WTC11 (cell line): ENCODE results near the gene CCDC50. TPM values are rescaled to one million over a fixed set of nuclear protein-coding genes. Genes with fewer than 3 reads are reported as not detected.

ENCODE experiments used
- ATAC-seq: fragments of 200-7000 bp; cut with Tn5 transposase; 2 replicates; pipeline ENCODE4 v1.10.0; 2021; ENCODE audit warnings: mild to moderate bottlenecking, moderate library complexity
- CTCF ChIA-PET: fragments of 300-600 bp; sonication (Branson Sonifier 250); formaldehyde crosslinking; loops from one replicate; lab custom pipeline; 2021; ENCODE audit warnings: antibody characterized with exemption; lab: Charles Lee
- POLR2A ChIA-PET: fragments of 350-600 bp; sonication (Branson Sonifier 250); formaldehyde crosslinking; loops from one replicate; lab custom pipeline; 2021; ENCODE audit warnings: antibody characterized with exemption; lab: Charles Lee
- DNase-seq: peaks from one replicate; pipeline ENCODE4 v3.0.0; 2021; ENCODE audit warnings: low spot score
- H3K27ac Mint-ChIP-seq: 2 replicates; pipeline ENCODE4 v1.8.0; 2021; ENCODE audit warnings: mixed read lengths
- H3K27me3 Mint-ChIP-seq: 2 replicates; pipeline ENCODE4 v1.8.0; 2021; ENCODE audit warnings: low read depth, mild to moderate bottlenecking, moderate library complexity, mixed read lengths
- H3K36me3 Mint-ChIP-seq: 2 replicates; pipeline ENCODE4 v1.8.0; 2021; ENCODE audit warnings: mixed read lengths
- H3K4me1 Mint-ChIP-seq: 2 replicates; pipeline ENCODE4 v1.8.0; 2022; ENCODE audit warnings: mixed read lengths
- H3K4me3 Mint-ChIP-seq: 2 replicates; pipeline ENCODE4 v1.8.0; 2021; ENCODE audit warnings: mild to moderate bottlenecking, moderate library complexity, mixed read lengths
- H3K9me3 Mint-ChIP-seq: 2 replicates; pipeline ENCODE4 v1.8.0; 2021; ENCODE audit warnings: mixed read lengths
- CREB1 ChIP-seq: sonication (generic); formaldehyde crosslinking; IDR thresholded peaks from 2 replicates; pipeline ENCODE4 v1.8.0; 2023; ENCODE audit warnings: mild to moderate bottlenecking, missing genetic modification reagents
- ELF4 ChIP-seq: sonication (generic); formaldehyde crosslinking; IDR thresholded peaks from 2 replicates; pipeline ENCODE4 v1.8.1; 2022; ENCODE audit warnings: low read depth, mild to moderate bottlenecking, moderate library complexity, missing genetic modification reagents
- GRHL2 ChIP-seq: fragments of 250-450 bp; sonication (Bioruptor Pico); IDR thresholded peaks from 2 replicates; pipeline ENCODE4 v1.8.0; 2022; ENCODE audit warnings: mild to moderate bottlenecking, moderate library complexity; ENCODE audit not compliant: insufficient replicate concordance, severe bottlenecking
- KAT7 ChIP-seq: sonication (generic); formaldehyde crosslinking; IDR thresholded peaks from 2 replicates; pipeline ENCODE4 v1.8.1; 2023; ENCODE audit warnings: missing genetic modification reagents, mild to moderate bottlenecking, borderline replicate concordance
- NFE2L1 ChIP-seq: sonication (generic); formaldehyde crosslinking; IDR thresholded peaks from 2 replicates; pipeline ENCODE4 v1.8.1; 2023; ENCODE audit warnings: missing genetic modification reagents
- NFYB ChIP-seq: sonication (generic); formaldehyde crosslinking; conservative IDR thresholded peaks from 2 replicates; pipeline ENCODE4 v1.8.0; 2022; ENCODE audit warnings: low read depth, missing genetic modification reagents
- NR3C1 ChIP-seq: sonication (generic); formaldehyde crosslinking; conservative IDR thresholded peaks from 2 replicates; pipeline ENCODE4 v1.8.1; 2023; ENCODE audit warnings: low read depth, mild to moderate bottlenecking, missing genetic modification reagents
- OVOL2 ChIP-seq: fragments of 250-450 bp; sonication (Bioruptor Pico); IDR thresholded peaks from 2 replicates; pipeline ENCODE4 v1.9.0; 2021; ENCODE audit warnings: mild to moderate bottlenecking, borderline replicate concordance
- TEAD1 ChIP-seq: sonication (generic); formaldehyde crosslinking; IDR thresholded peaks from 2 replicates; pipeline ENCODE4 v1.8.0; 2022; ENCODE audit warnings: mild to moderate bottlenecking, missing genetic modification reagents
- TP53 ChIP-seq: sonication (generic); formaldehyde crosslinking; IDR thresholded peaks from 2 replicates; pipeline ENCODE4 v1.8.1; 2023; ENCODE audit warnings: mild to moderate bottlenecking, missing genetic modification reagents
- ZNF121 ChIP-seq: sonication (generic); formaldehyde crosslinking; IDR thresholded peaks from 2 replicates; pipeline ENCODE4 v1.8.0; 2023; ENCODE audit warnings: missing genetic modification reagents
- ZNF219 ChIP-seq: sonication (generic); formaldehyde crosslinking; IDR thresholded peaks from 2 replicates; pipeline ENCODE4 v1.8.0; 2023; ENCODE audit warnings: missing genetic modification reagents, mild to moderate bottlenecking, borderline replicate concordance
- ZNF423 ChIP-seq: fragments of 250-450 bp; sonication (Bioruptor Pico); IDR thresholded peaks from 2 replicates; pipeline ENCODE4 v2.1.2; 2022; ENCODE audit warnings: mild to moderate bottlenecking, moderate library complexity
- total RNA-seq: library from RNA; stranded (reverse); gene quantifications from 3 replicates; pipeline ENCODE4 v1.2.3, GENCODE V29; 2021
- TF ChIP-seq, protein P1 (sequence below): sonication (generic); formaldehyde crosslinking; IDR thresholded peaks from 2 replicates; pipeline ENCODE4 v1.8.0; 2022; ENCODE audit warnings: mild to moderate bottlenecking, missing genetic modification reagents
- TF ChIP-seq, protein P2 (sequence below): sonication (generic); formaldehyde crosslinking; IDR thresholded peaks from 2 replicates; pipeline ENCODE4 v1.8.1; 2022; ENCODE audit warnings: mild to moderate bottlenecking, missing genetic modification reagents, moderate library complexity, borderline replicate concordance
- TF ChIP-seq, protein P3 (sequence below): fragments of 250-450 bp; sonication (Bioruptor Pico); IDR thresholded peaks from 2 replicates; pipeline ENCODE4 v1.9.0; 2021; ENCODE audit warnings: mild to moderate bottlenecking
- TF ChIP-seq, protein P4 (sequence below): fragments of 250-450 bp; sonication (Bioruptor Pico); conservative IDR thresholded peaks from 2 replicates; pipeline ENCODE4 v1.9.0; 2021; ENCODE audit warnings: mild to moderate bottlenecking
- TF ChIP-seq, protein P5 (sequence below): sonication (generic); formaldehyde crosslinking; IDR thresholded peaks from 2 replicates; pipeline ENCODE4 v1.8.1; 2023; ENCODE audit warnings: mild to moderate bottlenecking, missing genetic modification reagents, borderline replicate concordance
- TF ChIP-seq, protein P6 (sequence below): sonication (generic); formaldehyde crosslinking; IDR thresholded peaks from 2 replicates; pipeline ENCODE4 v1.8.0; 2022; ENCODE audit warnings: mild to moderate bottlenecking, missing genetic modification reagents
- TF ChIP-seq, protein P7 (sequence below): sonication (generic); formaldehyde crosslinking; IDR thresholded peaks from 2 replicates; pipeline ENCODE4 v1.8.1; 2023; ENCODE audit warnings: mild to moderate bottlenecking, moderate library complexity, missing genetic modification reagents

The CCDC50 gene
- total RNA-seq, 1 experiment from 2014 or later: 33.1 TPM

DNA sequence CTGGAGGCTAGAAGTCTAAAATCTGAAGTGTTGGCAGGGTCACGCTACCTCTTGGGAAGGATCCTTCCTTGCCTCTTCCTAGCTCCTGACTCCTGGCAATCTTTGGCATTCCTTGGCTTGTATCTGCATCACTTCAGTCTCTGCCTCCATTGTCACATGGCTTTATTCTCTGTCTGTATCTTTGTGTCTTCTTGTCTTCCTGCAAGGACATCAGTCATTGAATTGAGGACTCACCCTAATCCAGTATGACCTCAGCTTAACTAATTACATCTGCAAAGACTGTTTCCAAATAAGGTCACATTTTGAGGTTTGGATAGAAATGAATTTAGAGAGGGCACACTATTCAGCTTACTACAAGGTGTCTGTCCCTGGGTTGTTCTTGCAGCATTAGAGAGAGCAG is 32.3 kb downstream of the CCDC50 start (continued):
- TF ChIP-seq ZNF423 (CRISPR knock-in tag): no peak
- TF ChIP-seq, protein P1, sequence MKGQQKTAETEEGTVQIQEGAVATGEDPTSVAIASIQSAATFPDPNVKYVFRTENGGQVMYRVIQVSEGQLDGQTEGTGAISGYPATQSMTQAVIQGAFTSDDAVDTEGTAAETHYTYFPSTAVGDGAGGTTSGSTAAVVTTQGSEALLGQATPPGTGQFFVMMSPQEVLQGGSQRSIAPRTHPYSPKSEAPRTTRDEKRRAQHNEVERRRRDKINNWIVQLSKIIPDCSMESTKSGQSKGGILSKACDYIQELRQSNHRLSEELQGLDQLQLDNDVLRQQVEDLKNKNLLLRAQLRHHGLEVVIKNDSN (CRISPR knock-in tag): no peak
- TF ChIP-seq, protein P2, sequence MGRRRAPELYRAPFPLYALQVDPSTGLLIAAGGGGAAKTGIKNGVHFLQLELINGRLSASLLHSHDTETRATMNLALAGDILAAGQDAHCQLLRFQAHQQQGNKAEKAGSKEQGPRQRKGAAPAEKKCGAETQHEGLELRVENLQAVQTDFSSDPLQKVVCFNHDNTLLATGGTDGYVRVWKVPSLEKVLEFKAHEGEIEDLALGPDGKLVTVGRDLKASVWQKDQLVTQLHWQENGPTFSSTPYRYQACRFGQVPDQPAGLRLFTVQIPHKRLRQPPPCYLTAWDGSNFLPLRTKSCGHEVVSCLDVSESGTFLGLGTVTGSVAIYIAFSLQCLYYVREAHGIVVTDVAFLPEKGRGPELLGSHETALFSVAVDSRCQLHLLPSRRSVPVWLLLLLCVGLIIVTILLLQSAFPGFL: no peak

DNA sequence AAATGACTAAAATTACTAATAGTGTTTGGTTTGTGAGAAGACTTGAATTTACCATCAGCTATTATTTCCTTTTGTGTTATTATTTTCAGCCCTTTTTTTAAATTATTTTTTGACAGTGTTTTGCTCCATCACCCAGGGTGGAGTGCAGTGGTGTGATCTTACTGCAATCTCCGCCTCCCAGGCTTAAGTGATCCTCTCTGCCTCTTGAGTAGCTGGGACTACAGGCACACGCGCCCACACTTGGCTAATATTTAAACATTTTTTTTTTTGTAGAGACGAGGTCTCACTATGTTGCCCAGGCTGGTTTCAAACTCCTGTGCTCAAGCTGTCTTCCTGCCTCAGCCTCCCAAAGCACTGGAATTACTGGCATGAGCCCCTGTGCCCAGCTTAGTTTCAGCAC is 32.8 kb downstream of the CCDC50 start:
- H3K27me3 Mint-ChIP-seq: no peaks in the 10 kb centered on the region
- TF ChIP-seq GRHL2 (no peak), KAT7 (no peak), NFYB (CRISPR knock-in tag) (no peak), NFE2L1 (CRISPR knock-in tag) (no peak)
- TF ChIP-seq, protein P3, sequence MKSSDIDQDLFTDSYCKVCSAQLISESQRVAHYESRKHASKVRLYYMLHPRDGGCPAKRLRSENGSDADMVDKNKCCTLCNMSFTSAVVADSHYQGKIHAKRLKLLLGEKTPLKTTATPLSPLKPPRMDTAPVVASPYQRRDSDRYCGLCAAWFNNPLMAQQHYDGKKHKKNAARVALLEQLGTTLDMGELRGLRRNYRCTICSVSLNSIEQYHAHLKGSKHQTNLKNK (CRISPR knock-in tag): no peak
- TF ChIP-seq, protein P4, sequence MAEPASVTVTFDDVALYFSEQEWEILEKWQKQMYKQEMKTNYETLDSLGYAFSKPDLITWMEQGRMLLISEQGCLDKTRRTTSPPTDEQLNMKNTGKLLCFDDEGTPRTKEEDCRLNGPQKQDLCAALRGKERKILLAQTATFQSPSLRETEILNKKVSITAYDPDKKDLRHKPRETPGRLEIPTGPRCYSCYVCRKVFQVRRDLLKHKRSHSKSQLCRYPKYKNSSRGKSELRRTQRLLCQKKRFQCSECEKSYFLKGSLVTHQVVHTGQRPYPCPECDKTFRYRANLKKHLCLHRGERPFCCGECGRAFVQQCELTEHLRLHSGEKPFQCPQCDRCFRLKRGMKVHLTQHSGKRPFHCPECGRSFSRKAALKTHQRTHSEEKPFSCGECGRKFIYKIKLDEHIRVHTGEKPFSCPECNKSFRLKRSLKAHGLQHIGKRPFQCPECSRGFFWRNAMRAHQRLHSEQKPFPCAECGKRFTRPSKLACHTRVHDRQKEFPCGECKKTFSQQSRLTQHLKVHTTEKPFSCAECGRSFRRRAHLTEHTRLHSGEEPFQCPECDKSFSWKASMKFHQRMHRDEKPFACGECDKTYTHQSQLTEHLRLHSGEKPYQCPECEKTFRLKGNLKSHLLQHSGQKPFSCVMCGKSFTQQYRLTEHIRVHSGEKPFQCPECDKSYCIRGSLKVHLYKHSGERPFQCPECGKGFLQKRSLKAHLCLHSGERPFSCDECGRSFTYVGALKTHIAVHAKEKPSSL: no peak
- TF ChIP-seq, protein P5, sequence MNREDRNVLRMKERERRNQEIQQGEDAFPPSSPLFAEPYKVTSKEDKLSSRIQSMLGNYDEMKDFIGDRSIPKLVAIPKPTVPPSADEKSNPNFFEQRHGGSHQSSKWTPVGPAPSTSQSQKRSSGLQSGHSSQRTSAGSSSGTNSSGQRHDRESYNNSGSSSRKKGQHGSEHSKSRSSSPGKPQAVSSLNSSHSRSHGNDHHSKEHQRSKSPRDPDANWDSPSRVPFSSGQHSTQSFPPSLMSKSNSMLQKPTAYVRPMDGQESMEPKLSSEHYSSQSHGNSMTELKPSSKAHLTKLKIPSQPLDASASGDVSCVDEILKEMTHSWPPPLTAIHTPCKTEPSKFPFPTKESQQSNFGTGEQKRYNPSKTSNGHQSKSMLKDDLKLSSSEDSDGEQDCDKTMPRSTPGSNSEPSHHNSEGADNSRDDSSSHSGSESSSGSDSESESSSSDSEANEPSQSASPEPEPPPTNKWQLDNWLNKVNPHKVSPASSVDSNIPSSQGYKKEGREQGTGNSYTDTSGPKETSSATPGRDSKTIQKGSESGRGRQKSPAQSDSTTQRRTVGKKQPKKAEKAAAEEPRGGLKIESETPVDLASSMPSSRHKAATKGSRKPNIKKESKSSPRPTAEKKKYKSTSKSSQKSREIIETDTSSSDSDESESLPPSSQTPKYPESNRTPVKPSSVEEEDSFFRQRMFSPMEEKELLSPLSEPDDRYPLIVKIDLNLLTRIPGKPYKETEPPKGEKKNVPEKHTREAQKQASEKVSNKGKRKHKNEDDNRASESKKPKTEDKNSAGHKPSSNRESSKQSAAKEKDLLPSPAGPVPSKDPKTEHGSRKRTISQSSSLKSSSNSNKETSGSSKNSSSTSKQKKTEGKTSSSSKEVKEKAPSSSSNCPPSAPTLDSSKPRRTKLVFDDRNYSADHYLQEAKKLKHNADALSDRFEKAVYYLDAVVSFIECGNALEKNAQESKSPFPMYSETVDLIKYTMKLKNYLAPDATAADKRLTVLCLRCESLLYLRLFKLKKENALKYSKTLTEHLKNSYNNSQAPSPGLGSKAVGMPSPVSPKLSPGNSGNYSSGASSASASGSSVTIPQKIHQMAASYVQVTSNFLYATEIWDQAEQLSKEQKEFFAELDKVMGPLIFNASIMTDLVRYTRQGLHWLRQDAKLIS (CRISPR knock-in tag): no peak
- CTCF ChIA-PET: interaction anchor here (1.2 kb wide), 1 partner anchor 118 kb away, joined by 3 read pairs; no protein-coding TSS in a partner anchor
- H3K36me3 Mint-ChIP-seq: peaks cover 21% of the 10 kb centered on the region
- ATAC-seq: no peak
- no peaks in the 10 kb centered on the region for H3K9me3 Mint-ChIP-seq
- H3K4me3 Mint-ChIP-seq: no peak overlapping the region
- POLR2A ChIA-PET: no interaction called here
- H3K4me1 Mint-ChIP-seq: peaks cover 81% of the 10 kb centered on the region
- no peak overlapping the region for H3K27ac Mint-ChIP-seq
- no peak for DNase-seq

DNA sequence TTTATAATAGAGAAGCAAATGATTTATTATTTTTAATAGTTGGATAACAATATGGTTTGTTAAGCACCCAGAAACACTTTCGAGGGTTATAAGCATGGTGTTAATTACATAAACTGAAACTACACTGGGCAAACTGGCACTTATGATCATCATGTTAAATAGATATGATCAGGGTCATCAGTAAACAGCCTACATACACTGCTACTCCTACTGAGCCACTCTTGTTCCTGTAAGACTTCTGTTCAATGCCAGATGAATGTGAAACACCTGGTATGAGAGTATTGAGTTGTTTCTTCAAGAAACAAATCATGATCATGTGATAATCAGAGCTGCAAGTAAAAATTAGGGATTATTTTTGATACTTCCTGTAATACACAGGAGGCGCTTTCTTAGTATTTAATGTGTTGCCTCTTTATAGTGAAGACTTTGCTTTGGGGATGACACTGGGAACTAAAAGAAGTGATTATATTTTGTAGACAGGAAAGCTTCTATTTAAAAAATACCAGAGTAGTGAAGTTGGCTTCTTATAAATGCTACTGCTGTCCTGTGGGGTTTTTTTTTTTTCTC is 33.4 kb downstream of the CCDC50 start:
- Mint-ChIP-seq H3K4me1 (peaks cover 80% of the 10 kb centered on the region), H3K4me3 (no peak overlapping the region), H3K27me3 (no peaks in the 10 kb centered on the region)
- TF ChIP-seq TEAD1 (CRISPR knock-in tag) (no peak), ELF4 (CRISPR knock-in tag) (no peak), ZNF219 (CRISPR knock-in tag) (no peak), GRHL2 (no peak), TP53 (CRISPR knock-in tag) (no peak), ZNF121 (CRISPR knock-in tag) (no peak), OVOL2 (CRISPR knock-in tag) (no peak), CREB1 (CRISPR knock-in tag) (no peak), NFE2L1 (CRISPR knock-in tag) (no peak), NR3C1 (no peak)
- TF ChIP-seq, protein P6, sequence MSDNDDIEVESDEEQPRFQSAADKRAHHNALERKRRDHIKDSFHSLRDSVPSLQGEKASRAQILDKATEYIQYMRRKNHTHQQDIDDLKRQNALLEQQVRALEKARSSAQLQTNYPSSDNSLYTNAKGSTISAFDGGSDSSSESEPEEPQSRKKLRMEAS (CRISPR knock-in tag): no peak
- TF ChIP-seq, protein P7, sequence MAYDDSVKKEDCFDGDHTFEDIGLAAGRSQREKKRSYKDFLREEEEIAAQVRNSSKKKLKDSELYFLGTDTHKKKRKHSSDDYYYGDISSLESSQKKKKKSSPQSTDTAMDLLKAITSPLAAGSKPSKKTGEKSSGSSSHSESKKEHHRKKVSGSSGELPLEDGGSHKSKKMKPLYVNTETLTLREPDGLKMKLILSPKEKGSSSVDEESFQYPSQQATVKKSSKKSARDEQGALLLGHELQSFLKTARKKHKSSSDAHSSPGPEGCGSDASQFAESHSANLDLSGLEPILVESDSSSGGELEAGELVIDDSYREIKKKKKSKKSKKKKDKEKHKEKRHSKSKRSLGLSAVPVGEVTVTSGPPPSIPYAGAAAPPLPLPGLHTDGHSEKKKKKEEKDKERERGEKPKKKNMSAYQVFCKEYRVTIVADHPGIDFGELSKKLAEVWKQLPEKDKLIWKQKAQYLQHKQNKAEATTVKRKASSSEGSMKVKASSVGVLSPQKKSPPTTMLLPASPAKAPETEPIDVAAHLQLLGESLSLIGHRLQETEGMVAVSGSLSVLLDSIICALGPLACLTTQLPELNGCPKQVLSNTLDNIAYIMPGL (CRISPR knock-in tag): no peak
- TF ChIP-seq, all 79 proteins: peak for 0
- ATAC-seq (no peak), DNase-seq (no peak)
- Mint-ChIP-seq H3K9me3 (no peaks in the 10 kb centered on the region), H3K36me3 (peaks cover 21% of the 10 kb centered on the region), H3K27ac (no peak overlapping the region)
- POLR2A ChIA-PET: no interaction called here
- CTCF ChIA-PET: interaction anchor here (1.2 kb wide), 1 partner anchor 118 kb away, joined by 3 read pairs; no protein-coding TSS in a partner anchor
